Esophagus squamous epithelium (tissue), 4 donors: ENCODE measurements around the gene CCDC171.

Experiments used
- CTCF ChIP-seq, 6 experiments: fragments of 450-650 bp in 4 of 6; fragments of 200-600 bp in 2 of 6; sonication (generic) in 2 of 6; IDR thresholded peaks; one replicate each; pipeline ENCODE4 v1.5.1; 2016 to 2019; ENCODE audit warnings: antibody characterized with exemption in 6 of 6, mild to moderate bottlenecking in 4 of 6, moderate library complexity in 4 of 6
- POLR2A ChIP-seq, 4 donors: fragments of 450-650 bp; IDR thresholded peaks; one replicate each; pipeline ENCODE4 v1.6.1; 2017; ENCODE audit warnings: antibody characterized with exemption in 4 of 4, mild to moderate bottlenecking in 4 of 4, moderate library complexity in 3 of 4

GRCh38 chr9:15999422-16000339, 446.8 kb downstream of the CCDC171 start:
- TF ChIP-seq POLR2A (IDR thresholded peaks at IDR 0.05), result no peak
- TF ChIP-seq CTCF (IDR thresholded peaks at IDR 0.05), result no peak
